HL-60 (cell line): Measurements from ENCODE around the gene NLRC5.

ENCODE experiments used
- DNase-seq, 2 experiments: peaks; one replicate each; pipeline ENCODE4 v3.0.0-alpha.2; 2010 to 2020; ENCODE audit warnings: low read depth in 1 of 2, low spot score in 1 of 2
- H3K27ac ChIP-seq: fragments of 250-450 bp; sonication (Bioruptor Pico); replicated peaks from 2 replicates; pipeline ENCODE4 v1.5.1; 2020; ENCODE audit warnings: mild to moderate bottlenecking, moderate library complexity
- H3K27me3 ChIP-seq: fragments of 250-450 bp; sonication (Bioruptor Pico); 2 replicates; pipeline ENCODE4 v1.5.1; 2021; ENCODE audit warnings: mild to moderate bottlenecking, moderate library complexity; ENCODE audit not compliant: insufficient read depth, poor library complexity, severe bottlenecking
- H3K4me3 ChIP-seq: replicated peaks from 2 replicates; pipeline ENCODE4 v1.5.1; 2011; ENCODE audit warnings: mild to moderate bottlenecking, control low read depth, low read length; ENCODE audit not compliant: insufficient read depth
- CTCF ChIP-seq: IDR thresholded peaks from one replicate; pipeline ENCODE4 v1.5.1; 2011; ENCODE audit warnings: low read length, control low read depth, inconsistent platforms; ENCODE audit not compliant: insufficient read depth
- GABPA ChIP-seq: IDR thresholded peaks from 2 replicates; pipeline ENCODE4 v1.6.1; 2012; ENCODE audit warnings: low read depth
- POLR2AphosphoS5 ChIP-seq: IDR thresholded peaks from 2 replicates; pipeline ENCODE4 v1.6.1; 2012; ENCODE audit warnings: low read depth
- SPI1 ChIP-seq: IDR thresholded peaks from 2 replicates; pipeline ENCODE4 v1.6.1; 2012; ENCODE audit warnings: low read depth, mild to moderate bottlenecking, borderline replicate concordance
- TF ChIP-seq, protein P1 (sequence below): IDR thresholded peaks from 2 replicates; pipeline ENCODE4 v1.6.1; 2012; ENCODE audit warnings: low read depth; ENCODE audit not compliant: insufficient replicate concordance

NLRC5 gene

GRCh38 chr16:56977216-56977615 lies 12.1 kb upstream of the NLRC5 start:
- Histone ChIP-seq H3K4me3 (no peak overlapping the region), H3K27ac (no peak overlapping the region)

DNA sequence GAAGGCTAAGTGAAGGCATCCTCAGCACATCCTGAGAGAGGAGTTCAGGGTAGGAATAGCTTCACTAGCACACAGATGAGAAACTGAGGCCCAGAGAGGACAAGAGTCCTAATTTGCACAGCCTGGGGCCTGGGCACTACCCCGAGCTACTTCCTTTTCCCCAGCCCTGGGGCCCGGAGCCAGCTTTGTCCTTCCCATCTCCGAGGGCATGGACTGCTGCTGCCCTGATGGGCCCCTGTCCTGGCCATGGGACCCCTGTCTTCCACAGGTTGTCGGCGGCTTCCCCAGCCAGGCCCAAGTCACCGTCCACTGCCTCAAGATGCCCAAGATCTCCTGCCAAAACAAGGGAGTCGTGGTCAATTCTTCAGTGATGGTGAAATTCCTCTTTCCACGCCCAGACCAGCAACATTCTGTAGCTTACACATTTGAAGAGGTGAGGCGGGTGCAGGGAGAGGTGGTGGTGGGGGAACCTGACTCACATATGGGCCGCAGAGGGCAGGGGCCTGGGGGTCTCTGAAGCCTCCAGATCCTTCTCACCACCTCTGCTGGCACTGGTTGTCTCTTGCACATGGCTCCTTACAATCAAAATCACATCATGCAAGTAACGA lies 11.4 kb upstream of the NLRC5 start:
- TF ChIP-seq SPI1 (no peak), GABPA (no peak), POLR2AphosphoS5 (no peak), CTCF (no peak)
- Histone ChIP-seq H3K27ac (no peak overlapping the region), H3K4me3 (no peak overlapping the region), H3K27me3 (no peaks in the 10 kb centered on the region)
- DNase-seq, result peak in 1 of 2 experiments; percentile 40

More at GRCh38 chr16:56977216-56977615, 12.1 kb upstream of the NLRC5 start:
- TF ChIP-seq GABPA, result no peak
- TF ChIP-seq POLR2AphosphoS5, result no peak
- no peak for TF ChIP-seq CTCF
- TF ChIP-seq, protein P1, sequence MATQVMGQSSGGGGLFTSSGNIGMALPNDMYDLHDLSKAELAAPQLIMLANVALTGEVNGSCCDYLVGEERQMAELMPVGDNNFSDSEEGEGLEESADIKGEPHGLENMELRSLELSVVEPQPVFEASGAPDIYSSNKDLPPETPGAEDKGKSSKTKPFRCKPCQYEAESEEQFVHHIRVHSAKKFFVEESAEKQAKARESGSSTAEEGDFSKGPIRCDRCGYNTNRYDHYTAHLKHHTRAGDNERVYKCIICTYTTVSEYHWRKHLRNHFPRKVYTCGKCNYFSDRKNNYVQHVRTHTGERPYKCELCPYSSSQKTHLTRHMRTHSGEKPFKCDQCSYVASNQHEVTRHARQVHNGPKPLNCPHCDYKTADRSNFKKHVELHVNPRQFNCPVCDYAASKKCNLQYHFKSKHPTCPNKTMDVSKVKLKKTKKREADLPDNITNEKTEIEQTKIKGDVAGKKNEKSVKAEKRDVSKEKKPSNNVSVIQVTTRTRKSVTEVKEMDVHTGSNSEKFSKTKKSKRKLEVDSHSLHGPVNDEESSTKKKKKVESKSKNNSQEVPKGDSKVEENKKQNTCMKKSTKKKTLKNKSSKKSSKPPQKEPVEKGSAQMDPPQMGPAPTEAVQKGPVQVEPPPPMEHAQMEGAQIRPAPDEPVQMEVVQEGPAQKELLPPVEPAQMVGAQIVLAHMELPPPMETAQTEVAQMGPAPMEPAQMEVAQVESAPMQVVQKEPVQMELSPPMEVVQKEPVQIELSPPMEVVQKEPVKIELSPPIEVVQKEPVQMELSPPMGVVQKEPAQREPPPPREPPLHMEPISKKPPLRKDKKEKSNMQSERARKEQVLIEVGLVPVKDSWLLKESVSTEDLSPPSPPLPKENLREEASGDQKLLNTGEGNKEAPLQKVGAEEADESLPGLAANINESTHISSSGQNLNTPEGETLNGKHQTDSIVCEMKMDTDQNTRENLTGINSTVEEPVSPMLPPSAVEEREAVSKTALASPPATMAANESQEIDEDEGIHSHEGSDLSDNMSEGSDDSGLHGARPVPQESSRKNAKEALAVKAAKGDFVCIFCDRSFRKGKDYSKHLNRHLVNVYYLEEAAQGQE, result no peak
- TF ChIP-seq SPI1, result no peak
- no peaks in the 10 kb centered on the region for H3K27me3 ChIP-seq
- no peak for DNase-seq

DNA sequence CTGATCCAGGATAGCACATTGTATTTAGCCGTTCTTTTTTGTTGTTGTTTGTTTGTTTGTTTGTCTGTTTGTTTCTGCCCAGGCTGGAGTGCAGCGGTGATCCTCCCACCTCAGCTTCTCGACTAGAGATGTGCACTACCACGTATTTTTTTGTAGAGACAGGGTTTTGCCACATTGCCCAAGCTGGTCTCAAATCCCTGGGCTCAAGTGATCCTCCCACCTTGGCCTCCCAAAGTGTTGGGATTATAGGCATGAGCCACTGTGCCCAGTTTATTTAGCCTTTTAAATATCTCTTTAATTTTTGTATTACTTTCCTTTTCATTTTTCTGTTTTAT lies 9.2 kb upstream of the NLRC5 start:
- Histone ChIP-seq H3K27me3 (no peaks in the 10 kb centered on the region), H3K4me3 (no peak overlapping the region), H3K27ac (no peak overlapping the region)
- no peak for DNase-seq
- TF ChIP-seq POLR2AphosphoS5, result no peak

DNA sequence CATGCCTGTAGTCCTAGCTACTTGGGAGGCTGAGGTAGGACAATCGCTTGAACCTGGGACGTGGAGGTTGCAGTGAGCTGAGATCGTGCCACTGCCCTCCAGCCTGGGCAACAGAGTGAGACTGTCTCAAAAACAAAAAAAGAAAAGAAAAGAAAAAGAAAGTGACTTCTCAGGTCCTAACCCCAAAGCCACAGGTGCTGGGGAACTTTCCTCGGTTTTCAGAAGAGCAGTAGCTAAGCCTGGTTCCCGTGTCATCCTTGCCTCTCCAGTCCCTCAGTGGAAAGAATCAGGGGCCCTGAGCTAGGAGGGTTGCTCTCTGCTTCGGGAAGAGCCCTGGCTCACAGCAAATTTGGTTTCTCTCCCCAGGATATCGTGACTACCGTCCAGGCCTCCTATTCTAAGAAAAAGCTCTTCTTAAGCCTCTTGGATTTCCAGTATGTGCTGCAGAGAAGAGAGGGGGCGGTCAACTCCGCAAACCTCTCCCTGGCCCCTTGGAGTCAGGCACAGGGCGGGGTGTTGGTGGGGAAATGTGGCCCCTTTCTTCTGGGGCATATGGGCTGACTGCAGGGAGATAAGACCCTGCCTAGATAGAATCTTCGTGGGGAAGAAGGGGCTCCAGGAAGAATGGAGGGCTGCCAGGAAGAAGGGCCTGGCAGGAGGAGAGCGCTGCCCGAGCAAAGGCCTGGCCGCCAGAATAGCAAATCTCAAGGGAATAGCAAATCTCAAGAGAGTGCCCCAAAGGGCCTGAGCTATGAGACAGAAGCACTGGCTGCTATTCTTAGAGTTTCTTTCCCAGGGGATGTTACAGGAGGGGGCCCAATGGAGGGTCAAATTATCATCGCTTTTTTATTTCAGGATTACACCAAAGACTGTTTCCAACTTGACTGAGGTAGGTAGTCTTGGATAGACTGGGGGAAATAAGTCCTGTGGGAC lies 8.3 kb upstream of the NLRC5 start:
- Histone ChIP-seq H3K27me3 (no peaks in the 10 kb centered on the region), H3K4me3 (no peak overlapping the region), H3K27ac (no peak overlapping the region)
- DNase-seq, result no peak
- no peak for TF ChIP-seq GABPA
- no peak for TF ChIP-seq CTCF
- TF ChIP-seq POLR2AphosphoS5, result no peak
- TF ChIP-seq, protein P1, result no peak
